GM19452 (cell line): Measurements from ENCODE around the gene HOXB7.

Experiments used
- ATAC-seq: cut with Tn5 transposase; IDR thresholded peaks from one replicate; pipeline ENCODE4 v1.9.1; 2021; ENCODE audit not compliant: unreplicated experiment

Gene HOXB7

GRCh38 chr17:48611213-48611612 lies 396 bp upstream of the HOXB7 start:
- ATAC-seq, result no peak

- no peak for ATAC-seq
These were observed 997 bp downstream of the HOXB7 start for GRCh38 chr17:48609759-48610281.

GRCh38 chr17:48609033-48609432 lies 1.8 kb downstream of the HOXB7 start:
- ATAC-seq, result no peak

GRCh38 chr17:48608494-48608834 lies 2.4 kb downstream of the HOXB7 start:
- ATAC-seq, result no peak

- ATAC-seq, result no peak
These were observed 3.8 kb downstream of the HOXB7 start for GRCh38 chr17:48606892-48607614.

GRCh38 chr17:48605991-48606891 lies 4.6 kb downstream of the HOXB7 start:
- no peak for ATAC-seq

- ATAC-seq, result no peak
These were observed 5.4 kb downstream of the HOXB7 start for GRCh38 chr17:48605409-48605919.

GRCh38 chr17:48604770-48605329 lies 6.0 kb downstream of the HOXB7 start, which contains the start of gene HOXB6:
Gene HOXB6 (minus strand): TSS chr17:48604986. CDS start chr17:48598150, 6,836 bp downstream.
- no peak for ATAC-seq

GRCh38 chr17:48603959-48604769 lies 6.7 kb downstream of the HOXB7 start:
- no peak for ATAC-seq

GRCh38 chr17:48601539-48602425 lies 9.0 kb downstream of the HOXB7 start:
- no peak for ATAC-seq

GRCh38 chr17:48601207-48601538 lies 9.6 kb downstream of the HOXB7 start:
- no peak for ATAC-seq

- no peak for ATAC-seq
These were observed 10.3 kb downstream of the HOXB7 start for GRCh38 chr17:48600244-48601098.

GRCh38 chr17:48599354-48599753 lies 11.5 kb downstream of the HOXB7 start:
- ATAC-seq, result no peak

- ATAC-seq, result no peak
These were observed 12.1 kb downstream of the HOXB7 start for GRCh38 chr17:48598736-48599135.

GRCh38 chr17:48597778-48598631 lies 12.8 kb downstream of the HOXB7 start:
- no peak for ATAC-seq

GRCh38 chr17:48597528-48597777 lies 13.4 kb downstream of the HOXB7 start:
- ATAC-seq, result no peak

- no peak for ATAC-seq
These were observed 13.9 kb downstream of the HOXB7 start for GRCh38 chr17:48596735-48597527.
